Body of pancreas (tissue), 4 donors: ENCODE results near the gene ZNF277.

Experiments used
- POLR2A ChIP-seq, 3 donors: fragments of 450-650 bp; IDR thresholded peaks; one replicate each; pipeline ENCODE4 v1.6.1; 2016; ENCODE audit warnings: antibody characterized with exemption in 3 of 3, mild to moderate bottlenecking in 2 of 3
- TF ChIP-seq, protein P1 (sequence below), 7 experiments: fragments of 450-650 bp in 4 of 7; fragments of 200-600 bp in 3 of 7; sonication (generic) in 3 of 7; IDR thresholded peaks; one replicate each; pipeline ENCODE4 v1.5.1; 2016 to 2019; ENCODE audit warnings: antibody characterized with exemption in 7 of 7

DNA sequence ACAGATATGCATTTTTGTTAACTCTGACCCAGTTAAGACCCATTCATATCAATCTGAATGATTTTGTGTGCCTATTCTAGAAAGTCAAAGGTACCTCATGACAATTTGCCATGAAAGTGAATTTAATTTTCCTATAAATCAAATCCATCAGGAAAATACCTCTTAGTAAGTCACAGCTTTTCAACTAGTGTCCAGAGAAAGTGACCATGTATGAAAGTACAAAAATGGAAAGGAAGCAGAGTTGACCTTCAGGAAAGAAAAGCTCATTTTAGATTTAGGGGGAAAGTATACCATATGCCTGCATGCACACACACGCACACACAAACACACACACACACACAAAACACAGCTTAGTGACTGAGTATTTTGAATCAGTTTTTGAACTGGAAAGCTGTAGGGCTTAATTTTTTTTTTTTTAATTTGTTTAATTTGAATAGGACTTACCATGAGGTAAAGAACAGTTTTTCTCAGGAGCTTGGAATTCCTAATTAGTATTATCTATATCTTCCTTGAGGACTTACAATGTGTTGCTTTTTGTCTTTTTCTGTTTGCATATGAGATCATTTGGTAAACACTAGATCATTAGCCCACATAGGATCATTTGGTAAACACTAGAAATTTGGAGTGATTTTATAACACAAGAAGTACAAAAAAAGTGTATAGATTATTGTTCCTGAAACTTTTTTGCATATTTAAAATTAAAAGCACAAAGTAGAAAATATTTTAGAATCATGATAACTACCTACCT is 61.6 kb downstream of the ZNF277 start:
- TF ChIP-seq POLR2A (IDR thresholded peaks at IDR 0.05) = no peak
- TF ChIP-seq, protein P1, sequence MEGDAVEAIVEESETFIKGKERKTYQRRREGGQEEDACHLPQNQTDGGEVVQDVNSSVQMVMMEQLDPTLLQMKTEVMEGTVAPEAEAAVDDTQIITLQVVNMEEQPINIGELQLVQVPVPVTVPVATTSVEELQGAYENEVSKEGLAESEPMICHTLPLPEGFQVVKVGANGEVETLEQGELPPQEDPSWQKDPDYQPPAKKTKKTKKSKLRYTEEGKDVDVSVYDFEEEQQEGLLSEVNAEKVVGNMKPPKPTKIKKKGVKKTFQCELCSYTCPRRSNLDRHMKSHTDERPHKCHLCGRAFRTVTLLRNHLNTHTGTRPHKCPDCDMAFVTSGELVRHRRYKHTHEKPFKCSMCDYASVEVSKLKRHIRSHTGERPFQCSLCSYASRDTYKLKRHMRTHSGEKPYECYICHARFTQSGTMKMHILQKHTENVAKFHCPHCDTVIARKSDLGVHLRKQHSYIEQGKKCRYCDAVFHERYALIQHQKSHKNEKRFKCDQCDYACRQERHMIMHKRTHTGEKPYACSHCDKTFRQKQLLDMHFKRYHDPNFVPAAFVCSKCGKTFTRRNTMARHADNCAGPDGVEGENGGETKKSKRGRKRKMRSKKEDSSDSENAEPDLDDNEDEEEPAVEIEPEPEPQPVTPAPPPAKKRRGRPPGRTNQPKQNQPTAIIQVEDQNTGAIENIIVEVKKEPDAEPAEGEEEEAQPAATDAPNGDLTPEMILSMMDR (IDR thresholded peaks at IDR 0.05) = no peak
